ENCODE data around the gene FUT8.

Gene FUT8

GRCh38 chr14:65478017-65478416 is 65.5 kb downstream of the FUT8 start:
- Histone ChIP-seq H3K4me3 (no peak overlapping the region), H3K27ac (no peak overlapping the region)
- TF ChIP-seq, protein P1, sequence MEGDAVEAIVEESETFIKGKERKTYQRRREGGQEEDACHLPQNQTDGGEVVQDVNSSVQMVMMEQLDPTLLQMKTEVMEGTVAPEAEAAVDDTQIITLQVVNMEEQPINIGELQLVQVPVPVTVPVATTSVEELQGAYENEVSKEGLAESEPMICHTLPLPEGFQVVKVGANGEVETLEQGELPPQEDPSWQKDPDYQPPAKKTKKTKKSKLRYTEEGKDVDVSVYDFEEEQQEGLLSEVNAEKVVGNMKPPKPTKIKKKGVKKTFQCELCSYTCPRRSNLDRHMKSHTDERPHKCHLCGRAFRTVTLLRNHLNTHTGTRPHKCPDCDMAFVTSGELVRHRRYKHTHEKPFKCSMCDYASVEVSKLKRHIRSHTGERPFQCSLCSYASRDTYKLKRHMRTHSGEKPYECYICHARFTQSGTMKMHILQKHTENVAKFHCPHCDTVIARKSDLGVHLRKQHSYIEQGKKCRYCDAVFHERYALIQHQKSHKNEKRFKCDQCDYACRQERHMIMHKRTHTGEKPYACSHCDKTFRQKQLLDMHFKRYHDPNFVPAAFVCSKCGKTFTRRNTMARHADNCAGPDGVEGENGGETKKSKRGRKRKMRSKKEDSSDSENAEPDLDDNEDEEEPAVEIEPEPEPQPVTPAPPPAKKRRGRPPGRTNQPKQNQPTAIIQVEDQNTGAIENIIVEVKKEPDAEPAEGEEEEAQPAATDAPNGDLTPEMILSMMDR (IDR thresholded peaks at IDR 0.05): no peak
- DNase-seq (ENCODE audit: low spot score): no peak

DNA sequence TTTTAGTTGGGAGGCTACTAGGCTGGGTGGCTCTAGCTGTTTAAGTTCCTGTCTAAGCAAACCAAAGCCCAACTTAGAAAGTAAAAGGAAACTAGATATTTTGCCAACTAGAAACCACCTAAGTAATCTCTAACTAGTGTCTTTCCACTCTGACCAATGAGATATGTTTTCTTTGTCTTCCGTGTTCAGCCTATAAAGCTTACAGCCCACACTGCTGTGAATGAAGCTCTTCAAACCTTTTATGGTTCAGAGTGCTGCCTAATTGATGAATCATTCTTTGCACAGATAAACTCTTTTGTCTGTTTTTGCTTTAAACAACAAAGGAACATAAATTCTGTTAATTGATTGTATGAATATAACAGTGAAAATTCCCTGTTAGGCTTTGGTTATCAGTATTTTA is 66.1 kb downstream of the FUT8 start:
- TF ChIP-seq, protein P1 (IDR thresholded peaks at IDR 0.05): no peak
- no peak overlapping the region for H3K27ac ChIP-seq
- no peak for DNase-seq (ENCODE audit: low spot score)
- H3K4me3 ChIP-seq: no peak overlapping the region

DNA sequence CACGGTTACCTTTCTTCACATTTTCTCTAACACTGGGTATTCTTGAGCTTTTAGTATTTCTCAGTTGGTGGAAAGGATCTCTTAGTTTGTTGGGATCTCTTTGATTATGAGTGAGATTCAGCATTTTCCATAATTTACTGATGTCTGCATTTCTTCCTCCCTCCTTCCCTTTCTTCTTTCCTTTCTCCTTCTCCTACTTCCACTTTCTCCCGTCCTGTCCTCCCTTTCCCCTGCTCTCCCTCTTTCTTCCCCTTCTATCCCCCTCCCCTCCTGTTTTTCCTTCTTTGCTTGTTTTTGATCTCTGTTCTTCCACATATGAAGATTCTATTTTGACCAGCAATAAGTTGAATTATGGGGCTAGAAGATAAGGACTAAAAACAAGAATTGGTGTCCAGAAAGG is 66.9 kb downstream of the FUT8 start:
- no peak for DNase-seq (ENCODE audit: low spot score)

GRCh38 chr14:65482757-65483438 is 70.4 kb downstream of the FUT8 start:
- no peak overlapping the region for H3K27ac ChIP-seq
- no peak overlapping the region for H3K4me3 ChIP-seq
- no peak for DNase-seq (ENCODE audit: low spot score)
- TF ChIP-seq, protein P1 (IDR thresholded peaks at IDR 0.05): no peak

More for the DNA sequence above, 66.9 kb downstream of the FUT8 start:
- no peak overlapping the region for H3K27ac ChIP-seq
- TF ChIP-seq, protein P1 (IDR thresholded peaks at IDR 0.05): no peak
- H3K4me3 ChIP-seq: no peak overlapping the region

- TF ChIP-seq, protein P1 (IDR thresholded peaks at IDR 0.05): no peak
- DNase-seq (ENCODE audit: low spot score): no peak
- Histone ChIP-seq H3K27ac (no peak overlapping the region), H3K4me3 (no peak overlapping the region)
Measured at GRCh38 chr14:65483647-65484046, 71.1 kb downstream of the FUT8 start.

GRCh38 chr14:65485516-65485915 is 73.0 kb downstream of the FUT8 start:
- no peak overlapping the region for H3K27ac ChIP-seq
- TF ChIP-seq, protein P1 (IDR thresholded peaks at IDR 0.05): no peak
- no peak overlapping the region for H3K4me3 ChIP-seq
- DNase-seq (ENCODE audit: low spot score): no peak

DNA sequence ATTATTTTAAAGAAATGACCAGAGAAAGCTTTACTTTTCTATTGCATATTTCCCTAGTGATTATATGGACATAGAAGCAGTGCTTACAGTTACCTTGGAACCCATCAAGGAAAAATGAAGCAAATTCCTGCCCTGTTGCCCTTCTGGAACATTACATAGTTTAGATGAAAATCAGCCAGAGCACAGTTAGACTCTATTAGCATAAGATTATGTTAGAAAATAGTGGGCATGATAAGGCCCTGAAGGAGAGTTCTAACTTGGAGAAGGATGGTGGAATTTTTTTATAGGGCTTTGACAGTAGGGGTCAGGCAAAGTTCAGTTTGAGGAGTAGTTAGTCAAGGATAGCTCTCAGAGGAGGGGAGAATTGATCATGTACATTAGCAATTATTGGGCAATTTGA is 74.3 kb downstream of the FUT8 start:
- Histone ChIP-seq H3K27ac (no peak overlapping the region), H3K4me3 (no peak overlapping the region)
- TF ChIP-seq, protein P1 (IDR thresholded peaks at IDR 0.05): no peak
- DNase-seq (ENCODE audit: low spot score): no peak
